Measurements from ENCODE around the gene PARVG. TPM values are rescaled to one million over a fixed set of nuclear protein-coding genes. Genes with fewer than 3 reads are reported as not detected.
A peak's percentile ranks its signal among the peaks of the same experiment; 100 is the strongest.

Gene PARVG
- total and polyA plus RNA-seq, 2 of the 8 experiments (the other 6 are each of a cell fraction or from before 2014, with no cell fraction given): 0.37 to 1.5 TPM

- no peaks in the 10 kb centered on the region for H3K23me2 ChIP-seq (ENCODE audit: low read depth, low read length)
- H3K27ac ChIP-seq (ENCODE audit: low read depth, low read length): no peak overlapping the region
- H3K23ac ChIP-seq (ENCODE audit: insufficient read length): no peak overlapping the region
- H2AK5ac ChIP-seq (ENCODE audit: low read depth, low read length): peak overlapping the region; percentile 24; the same call in 1 of the 2 replicates
- no peak for DNase-seq (ENCODE audit: low read depth in 1 of 2, low spot score in 2 of 2)
- ChIA-PET POLR2A (ENCODE audit: partially characterized antibody) (interaction anchor here (1.2 kb wide), 1 partner anchor 11 kb away, joined by 3 read pairs; the partner anchor contains the start of gene PARVG), CTCF (ENCODE audit: partially characterized antibody) (interaction anchor here (0.6 to 1.7 kb wide), 6 partner anchors 9 to 183 kb away, joined by 3 to 8 read pairs (median 4); partner anchors contain the start of gene PARVG)
- no peak overlapping the region for H3K4me2 ChIP-seq (ENCODE audit: insufficient read depth in 1 of 2, low read depth in 2 of 2, low read length in 2 of 2)
- no peak overlapping the region for H2BK20ac ChIP-seq (ENCODE audit: low read length)
- H3K14ac ChIP-seq (ENCODE audit: insufficient read length): no peak overlapping the region
- no peak for FAIRE-seq
- H3K27me3 ChIP-seq (replicated peaks in 1 of 4; ENCODE audit: control insufficient read depth in 3 of 4, extremely low read depth in 1 of 4, insufficient read depth in 3 of 4, low read length in 3 of 4): no peaks in the 10 kb centered on the region; a peak in 1 of 7 replicates
- H3K4ac ChIP-seq (replicated peaks; ENCODE audit: insufficient read length, low read depth, low read length): no peak overlapping the region
- H2AFZ ChIP-seq (ENCODE audit: low read length): no peak overlapping the region
- H3K79me1 ChIP-seq (ENCODE audit: low read depth, low read length): no peaks in the 10 kb centered on the region
- no peaks in the 10 kb centered on the region for H3K79me2 ChIP-seq (ENCODE audit: control insufficient read depth in 1 of 2, insufficient read depth in 2 of 2, low read length in 2 of 2)
- H4K91ac ChIP-seq (replicated peaks; ENCODE audit: insufficient read length, low read length): peak overlapping the region; percentile 40
- 84% methylated on average over 8 of the region's 11 CpGs; no CpG with 5 or more reads in 1 of the 2 experiments for WGBS, 2 experiments (ENCODE audit: extremely low coverage in 1 of 2, insufficient coverage in 1 of 2, insufficient read length in 1 of 2, insufficient replicate concordance in 2 of 2, low coverage in 1 of 2, low lambda C conversion rate in 2 of 2, missing lambda C conversion rate in 1 of 2)
- H3K9ac ChIP-seq (replicated peaks in 1 of 4; ENCODE audit: extremely low read depth in 1 of 4, low read depth in 3 of 4, low read length in 3 of 4): no peak overlapping the region
- H2BK15ac ChIP-seq (ENCODE audit: low read length): no peak overlapping the region
- H3K36me3 ChIP-seq (ENCODE audit: control insufficient read depth in 2 of 4, insufficient read depth in 4 of 4, low read length in 3 of 4): no peaks in the 10 kb centered on the region
- no peak overlapping the region; the same call in 1 of the 2 replicates for H2BK5ac ChIP-seq (ENCODE audit: low read depth, low read length)
- H3K4me1 ChIP-seq (replicated peaks in 1 of 4; ENCODE audit: control insufficient read depth in 3 of 4, insufficient read depth in 4 of 4, low read length in 3 of 4): peaks cover 6 to 23% (median 13%) of the 10 kb centered on the region in 4 experiments; a peak in 6 of 7 replicates
- H4K5ac ChIP-seq (ENCODE audit: insufficient read length, low read depth, low read length): no peak overlapping the region
- H2BK120ac ChIP-seq (replicated peaks; ENCODE audit: low read depth, low read length): peak overlapping the region; percentile 49
- no peak overlapping the region for H4K8ac ChIP-seq (ENCODE audit: extremely low read depth, insufficient read depth, low read length)
- no peaks in the 10 kb centered on the region for H3K9me3 ChIP-seq (ENCODE audit: insufficient read depth in 2 of 2, low read depth in 1 of 2, low read length in 1 of 2)
- 0 out of 2 replicates have a peak overlapping the region, but pooled peaks have one; percentile 27 for H2BK12ac ChIP-seq (ENCODE audit: low read depth, low read length)
- no peak overlapping the region for H3K18ac ChIP-seq (ENCODE audit: extremely low read depth, low read length)
- H4K20me1 ChIP-seq (replicated peaks in 1 of 2; ENCODE audit: control insufficient read depth in 1 of 2, insufficient read depth in 2 of 2, low read length in 2 of 2): no peaks in the 10 kb centered on the region
- H3K56ac ChIP-seq (replicated peaks; ENCODE audit: insufficient read length, low read depth, low read length): no peak overlapping the region
- no peak for TF ChIP-seq PHF8 (conservative IDR thresholded peaks at IDR 0.05; ENCODE audit: low read depth, low read length)
- no peak for TF ChIP-seq ATF2 (IDR thresholded peaks at IDR 0.05; ENCODE audit: low read length)
- no peak for TF ChIP-seq SIX5 (IDR thresholded peaks at IDR 0.05; ENCODE audit: low read depth, low read length)
- no peak for TF ChIP-seq CTBP2 (IDR thresholded peaks at IDR 0.05; ENCODE audit: borderline replicate concordance, insufficient read depth, insufficient read length, low read length)
- no peak for TF ChIP-seq CEBPB (IDR thresholded peaks at IDR 0.05; ENCODE audit: low read depth, low read length)
- TF ChIP-seq KDM4A (IDR thresholded peaks at IDR 0.05; ENCODE audit: low read depth, low read length, severe bottlenecking): no peak
- no peak overlapping the region for H3K4me3 ChIP-seq (ENCODE audit: extremely low read depth in 1 of 4, insufficient read depth in 2 of 4, low read depth in 3 of 4, low read length in 4 of 4)
Measured at GRCh38 chr22:44170470-44170869, 10.3 kb upstream of the PARVG start.
